HepG2 (cell line): ENCODE data around the gene JPT2. TPM values are rescaled to one million over a fixed set of nuclear protein-coding genes. Genes with fewer than 3 reads are reported as not detected.

Experiments
- ATAC-seq: fragments of 200-7000 bp; cut with Tn5 transposase; 3 replicates; pipeline ENCODE4 v1.9.1; 2020; ENCODE audit warnings: mild to moderate bottlenecking, moderate library complexity
- BruUV-seq: library from RNA; stranded (reverse); fragments of 400-500 nt; replicated peaks from 2 replicates; lab custom pipeline; 2021; lab: Mats Ljungman, UMichigan
- CTCF ChIA-PET: fragments of 300-600 bp; formaldehyde crosslinking; extraction: SDS; loops from one replicate; lab custom pipeline; 2021; ENCODE audit warnings: low total read pairs, inconsistent platforms, low intra/inter-chr PET ratio; lab: Yijun Ruan, JAX
- POLR2A ChIA-PET: fragments of 350-600 bp; sonication (Branson Sonifier 250); formaldehyde crosslinking; loops from one replicate; lab custom pipeline; 2020; ENCODE audit warnings: antibody characterized with exemption, inconsistent platforms; lab: Yijun Ruan, JAX
- DNase-seq: peaks from one replicate; pipeline ENCODE4 v3.0.0-alpha.2; 2015; ENCODE audit warnings: low spot score
- FAIRE-seq: peaks from 3 replicates; lab custom pipeline; 2011; peaks lifted over from hg19 to GRCh38; lab: Jason Lieb, UNC
- H2AFZ ChIP-seq: one replicate; pipeline ENCODE4 v1.6.1; 2011; ENCODE audit warnings: low read length, inconsistent platforms
- H3K27ac ChIP-seq: fragments of 300-600 bp; 3 replicates; pipeline ENCODE4 v1.8.0; 2011; ENCODE audit warnings: mixed run types, mild to moderate bottlenecking, mixed read lengths, low read length, inconsistent platforms; ENCODE audit not compliant: insufficient read depth; ENCODE audit errors: extremely low read length
- H3K27me3 ChIP-seq, 2 experiments: fragments of 200-600 bp in 1 of 2; 2 replicates in 1 of 2; 3 replicates in 1 of 2; pipeline versions ENCODE4 v1.6.0 to v1.8.0; 2011; ENCODE audit warnings: low read length in 2 of 2, mild to moderate bottlenecking in 2 of 2, moderate library complexity in 2 of 2, inconsistent platforms in 1 of 2; ENCODE audit not compliant: insufficient read depth in 2 of 2, control insufficient read depth in 1 of 2
- H3K36me3 ChIP-seq, 2 experiments: fragments of 200-600 bp in 1 of 2; replicated peaks in 1 of 2; 2 replicates in 1 of 2; 3 replicates in 1 of 2; pipeline versions ENCODE4 v1.5.1 to v1.8.0; 2011; ENCODE audit warnings: low read length in 2 of 2, inconsistent platforms in 1 of 2; ENCODE audit not compliant: insufficient read depth in 2 of 2, control insufficient read depth in 1 of 2
- H3K4me1 ChIP-seq: 2 replicates; pipeline ENCODE4 v1.5.1; 2012; ENCODE audit warnings: low read length, inconsistent platforms; ENCODE audit not compliant: insufficient read depth
- H3K4me2 ChIP-seq: 2 replicates; pipeline ENCODE4 v1.6.0; 2011; ENCODE audit warnings: low read depth, low read length, inconsistent platforms
- H3K4me3 ChIP-seq, 3 experiments: fragments of 200-600 bp in 1 of 3; sonication (generic), shearing (Covaris generic) in 1 of 3; replicated peaks in 1 of 3; 2 replicates each; pipeline ENCODE4 v1.5.1; 2011 to 2016; ENCODE audit warnings: low read length in 3 of 3, inconsistent platforms in 2 of 3, low read depth in 2 of 3, mild to moderate bottlenecking in 2 of 3, control low read depth in 1 of 3, mixed read lengths in 1 of 3; ENCODE audit not compliant: insufficient read depth in 1 of 3
- H3K79me2 ChIP-seq: one replicate; pipeline ENCODE4 v1.6.1; 2011; ENCODE audit warnings: low read length, inconsistent platforms; ENCODE audit not compliant: insufficient read depth
- H3K9ac ChIP-seq: 2 replicates; pipeline ENCODE4 v1.6.0; 2011; ENCODE audit warnings: mild to moderate bottlenecking, low read depth, low read length, inconsistent platforms; ENCODE audit not compliant: insufficient read depth
- H3K9me3 ChIP-seq: 2 replicates; pipeline ENCODE4 v1.5.1; 2012; ENCODE audit warnings: mild to moderate bottlenecking, low read length
- H4K20me1 ChIP-seq: 2 replicates; pipeline ENCODE4 v1.6.0; 2011; ENCODE audit warnings: inconsistent platforms, mild to moderate bottlenecking, low read length, moderate library complexity; ENCODE audit not compliant: insufficient read depth
- PAX8 ChIP-seq: sonication (generic); formaldehyde crosslinking; IDR thresholded peaks from 2 replicates; pipeline ENCODE4 v1.8.0; 2022; ENCODE audit warnings: mild to moderate bottlenecking, missing genetic modification reagents, borderline replicate concordance
- POLR2AphosphoS2 ChIP-seq: IDR thresholded peaks from 2 replicates; pipeline ENCODE4 v1.6.1; 2011; ENCODE audit warnings: low read depth, low read length, improper control_type of control experiment
- RERE ChIP-seq: IDR thresholded peaks from 2 replicates; pipeline ENCODE4 v1.6.1; 2016; ENCODE audit warnings: low read depth, missing genetic modification reagents, missing compliant biosample characterization
- SIX1 ChIP-seq: sonication (generic); formaldehyde crosslinking; IDR thresholded peaks from 2 replicates; pipeline ENCODE4 v1.4.0; 2020; ENCODE audit warnings: missing genetic modification reagents, borderline replicate concordance
- ZBTB38 ChIP-seq: sonication (generic); formaldehyde crosslinking; IDR thresholded peaks from 2 replicates; pipeline ENCODE4 v1.5.1; 2020; ENCODE audit warnings: mild to moderate bottlenecking, missing genetic modification reagents
- ZFP82 ChIP-seq: sonication (generic); formaldehyde crosslinking; IDR thresholded peaks from 2 replicates; pipeline ENCODE4 v1.5.1; 2020; ENCODE audit warnings: mild to moderate bottlenecking, missing genetic modification reagents, borderline replicate concordance
- WGBS: methylation state at CpG from one replicate; pipeline ENCODE4 v1.1.6; 2017; ENCODE audit warnings: low lambda C conversion rate; 5-methylcytosine and 5-hydroxymethylcytosine counted together
- in situ Hi-C: cut with HindIII; loops from 2 replicates; pipeline ENCODE4 v1.10.0; 2017; ENCODE audit warnings: low pct_unique_long_range_greater_than_20kb; ENCODE audit not compliant: extremely low pct_ligation_motif_present
- intact Hi-C: fragments of 100-400 bp; cut with micrococcal nuclease; formaldehyde crosslinking; loops from one replicate; pipeline ENCODE4 v1.10.0; 2022; ENCODE audit not compliant: unreplicated experiment
- polyA plus RNA-seq, 8 experiments: library from polyadenylated mRNA; depleted of rRNA in 3 of 8; stranded (reverse) in 7 of 8; unstranded in 1 of 8; fragments of >200 nt; fragmentation: Illumina TruSeq in 4 of 8; extraction: Trizol in 4 of 8; gene quantifications; 2 replicates each; pipeline versions ENCODE4 v1.2.1 to v1.2.3, GENCODE V29; 2011 to 2016; ENCODE audit warnings: low read depth in 4 of 8, missing spikeins in 1 of 8, mixed read lengths in 1 of 8; ENCODE audit not compliant: insufficient read depth in 1 of 8
- total RNA-seq, 5 experiments: library from RNA; depleted of rRNA; stranded (reverse); fragments of >200 nt; fragmentation: Illumina TruSeq; extraction: Trizol; gene quantifications; 2 replicates each; pipeline ENCODE4 v1.2.3, GENCODE V29; 2016; ENCODE audit warnings: low read depth in 1 of 5
- TF ChIP-seq, protein P1 (sequence below): sonication (generic); formaldehyde crosslinking; IDR thresholded peaks from 2 replicates; pipeline ENCODE4 v1.5.1; 2020; ENCODE audit warnings: missing genetic modification reagents, mild to moderate bottlenecking, borderline replicate concordance
- TF ChIP-seq, protein P2 (sequence below): sonication (generic); formaldehyde crosslinking; IDR thresholded peaks from 2 replicates; pipeline ENCODE4 v1.4.0; 2020; ENCODE audit warnings: missing genetic modification reagents, borderline replicate concordance

JPT2 gene
- total and polyA plus RNA-seq, 2 of the 13 experiments (the other 11 are each of a cell fraction or from before 2014, with no cell fraction given) = 53.5 to 89.4 TPM

DNA sequence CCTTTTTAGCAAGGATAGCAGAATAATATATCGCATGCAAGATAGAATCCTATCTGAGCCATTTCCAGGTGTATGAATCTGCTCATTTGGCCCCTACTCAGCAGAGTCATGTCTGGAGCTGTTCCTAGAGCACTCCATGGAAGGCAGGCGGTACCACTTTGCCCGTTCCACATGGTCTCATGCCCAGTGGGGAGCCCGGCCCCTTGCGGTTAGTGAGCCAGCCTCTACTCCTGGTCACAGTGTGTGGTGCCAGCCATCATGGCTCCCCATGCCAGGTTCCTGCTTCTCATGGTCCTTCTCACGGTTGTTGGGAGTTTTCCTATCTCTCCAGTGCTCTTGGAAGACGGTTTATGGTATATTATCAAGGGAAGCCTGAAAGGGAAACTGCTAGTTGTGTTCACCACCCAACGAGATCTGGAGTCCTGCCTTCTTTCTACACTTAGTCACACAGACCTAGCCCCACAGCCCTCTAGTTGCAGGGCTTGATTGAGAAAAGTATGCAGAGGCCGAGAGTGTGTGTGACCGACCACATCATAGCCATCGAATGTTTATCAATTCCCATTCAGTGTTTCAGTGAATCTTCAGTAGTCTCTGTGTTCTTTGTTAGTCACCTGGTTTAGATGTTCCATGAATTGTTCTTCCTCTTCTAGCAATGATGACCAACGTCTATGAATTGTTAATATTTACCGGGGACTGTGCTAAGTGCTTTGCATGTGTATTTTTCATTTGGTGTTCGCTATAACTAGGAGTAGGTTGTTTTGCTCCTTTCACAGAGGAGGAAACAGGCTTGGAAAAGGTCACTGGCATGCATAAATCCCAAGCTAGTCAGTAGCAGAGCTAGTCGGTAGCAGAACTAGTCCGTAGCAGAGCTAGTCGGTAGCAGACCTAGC, 9.6 kb downstream of the JPT2 start (continued):
- TF ChIP-seq, protein P1, sequence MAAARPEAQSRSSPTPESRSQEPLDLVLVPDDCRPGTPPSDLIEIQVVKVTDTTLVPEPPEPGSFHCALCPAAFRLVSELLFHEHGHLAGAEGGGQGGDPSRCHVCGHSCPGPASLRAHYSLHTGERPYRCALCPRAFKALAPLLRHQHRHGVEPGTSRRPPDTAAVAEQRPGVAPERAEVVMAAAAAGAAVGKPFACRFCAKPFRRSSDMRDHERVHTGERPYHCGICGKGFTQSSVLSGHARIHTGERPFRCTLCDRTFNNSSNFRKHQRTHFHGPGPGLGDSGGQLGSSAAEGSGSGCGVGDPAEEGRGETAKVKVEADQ (CRISPR knock-in tag) = no peak
- no peak for TF ChIP-seq ZFP82 (CRISPR knock-in tag)

DNA sequence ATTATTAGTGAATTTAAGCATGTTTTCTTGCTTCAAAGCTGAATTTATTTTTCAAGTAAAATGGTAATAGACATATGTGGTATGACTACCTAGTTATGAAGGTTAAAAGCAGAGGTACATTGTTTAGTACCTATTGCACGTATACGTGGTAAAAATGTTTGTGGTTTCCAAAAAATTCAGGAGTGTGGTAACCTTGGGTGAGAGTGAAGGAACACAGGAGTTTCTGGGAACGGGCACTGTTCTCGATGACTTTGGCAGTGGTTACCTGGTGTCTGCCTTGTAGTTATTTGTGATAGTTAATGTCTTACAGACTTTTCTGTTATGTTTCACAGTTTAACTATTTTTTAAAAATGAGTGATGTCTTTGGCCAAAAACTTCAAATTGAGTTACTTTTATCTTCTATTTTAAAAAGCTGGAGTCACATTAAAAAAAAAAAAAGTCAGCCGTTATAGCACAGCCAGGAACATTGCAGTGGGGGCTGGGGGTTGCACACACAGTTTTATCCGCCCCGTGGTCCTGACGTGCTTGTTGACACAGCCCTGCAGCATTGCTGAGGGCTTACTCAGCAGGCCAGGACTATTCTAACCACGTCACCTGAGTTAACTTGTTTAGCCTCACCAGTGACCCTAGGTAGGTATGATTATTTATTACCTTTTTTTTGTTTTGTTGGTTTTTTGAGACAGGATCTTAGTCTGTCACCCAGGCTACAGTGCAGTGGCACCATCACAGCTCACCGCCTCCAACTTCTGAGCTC, 10.9 kb downstream of the JPT2 start:
- Histone ChIP-seq H3K4me1 (peaks cover 35% of the 10 kb centered on the region), H2AFZ (no peak overlapping the region), H3K79me2 (peaks cover 70% of the 10 kb centered on the region), H4K20me1 (peaks cover 6% of the 10 kb centered on the region; the same call in 1 of the 2 replicates), H3K27me3 (no peaks in the 10 kb centered on the region), H3K4me2 (peak overlapping the region; percentile 61), H3K9ac (peak overlapping the region; percentile 65), H3K4me3 (no peak overlapping the region; a peak in 1 of 6 replicates), H3K36me3 (peaks cover 17 to 75% of the 10 kb centered on the region in 2 experiments), H3K27ac (peak overlapping the region; percentile 76), H3K9me3 (no peaks in the 10 kb centered on the region)
- DNase-seq = peak; percentile 88
- ATAC-seq = peak; percentile 88
- in situ Hi-C loops (no loop called here), intact Hi-C loops (no loop called here)
- no TSS peak for BruUV-seq
- 45% methylated on average over 10 of the region's 10 CpGs for WGBS
- POLR2A ChIA-PET = interaction anchor here (1.3 to 2.1 kb wide), 2 partner anchors 11 to 17 kb away, joined by 7 to 12 read pairs; partner anchors contain the start of genes JPT2 and MAPK8IP3
- peak; percentile 61 for FAIRE-seq
- CTCF ChIA-PET = no interaction called here
- TF ChIP-seq SIX1 (CRISPR knock-in tag) = no peak
- no peak for TF ChIP-seq POLR2AphosphoS2
- TF ChIP-seq, protein P2, sequence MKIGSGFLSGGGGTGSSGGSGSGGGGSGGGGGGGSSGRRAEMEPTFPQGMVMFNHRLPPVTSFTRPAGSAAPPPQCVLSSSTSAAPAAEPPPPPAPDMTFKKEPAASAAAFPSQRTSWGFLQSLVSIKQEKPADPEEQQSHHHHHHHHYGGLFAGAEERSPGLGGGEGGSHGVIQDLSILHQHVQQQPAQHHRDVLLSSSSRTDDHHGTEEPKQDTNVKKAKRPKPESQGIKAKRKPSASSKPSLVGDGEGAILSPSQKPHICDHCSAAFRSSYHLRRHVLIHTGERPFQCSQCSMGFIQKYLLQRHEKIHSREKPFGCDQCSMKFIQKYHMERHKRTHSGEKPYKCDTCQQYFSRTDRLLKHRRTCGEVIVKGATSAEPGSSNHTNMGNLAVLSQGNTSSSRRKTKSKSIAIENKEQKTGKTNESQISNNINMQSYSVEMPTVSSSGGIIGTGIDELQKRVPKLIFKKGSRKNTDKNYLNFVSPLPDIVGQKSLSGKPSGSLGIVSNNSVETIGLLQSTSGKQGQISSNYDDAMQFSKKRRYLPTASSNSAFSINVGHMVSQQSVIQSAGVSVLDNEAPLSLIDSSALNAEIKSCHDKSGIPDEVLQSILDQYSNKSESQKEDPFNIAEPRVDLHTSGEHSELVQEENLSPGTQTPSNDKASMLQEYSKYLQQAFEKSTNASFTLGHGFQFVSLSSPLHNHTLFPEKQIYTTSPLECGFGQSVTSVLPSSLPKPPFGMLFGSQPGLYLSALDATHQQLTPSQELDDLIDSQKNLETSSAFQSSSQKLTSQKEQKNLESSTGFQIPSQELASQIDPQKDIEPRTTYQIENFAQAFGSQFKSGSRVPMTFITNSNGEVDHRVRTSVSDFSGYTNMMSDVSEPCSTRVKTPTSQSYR (CRISPR knock-in tag) = peak; percentile 75
- TF ChIP-seq PAX8 (CRISPR knock-in tag) = no peak
- no peak for TF ChIP-seq RERE (CRISPR knock-in tag)
- TF ChIP-seq ZBTB38 (CRISPR knock-in tag) = peak; percentile 96
